Measurements from ENCODE around the gene DHDDS.

DHDDS gene

DNA sequence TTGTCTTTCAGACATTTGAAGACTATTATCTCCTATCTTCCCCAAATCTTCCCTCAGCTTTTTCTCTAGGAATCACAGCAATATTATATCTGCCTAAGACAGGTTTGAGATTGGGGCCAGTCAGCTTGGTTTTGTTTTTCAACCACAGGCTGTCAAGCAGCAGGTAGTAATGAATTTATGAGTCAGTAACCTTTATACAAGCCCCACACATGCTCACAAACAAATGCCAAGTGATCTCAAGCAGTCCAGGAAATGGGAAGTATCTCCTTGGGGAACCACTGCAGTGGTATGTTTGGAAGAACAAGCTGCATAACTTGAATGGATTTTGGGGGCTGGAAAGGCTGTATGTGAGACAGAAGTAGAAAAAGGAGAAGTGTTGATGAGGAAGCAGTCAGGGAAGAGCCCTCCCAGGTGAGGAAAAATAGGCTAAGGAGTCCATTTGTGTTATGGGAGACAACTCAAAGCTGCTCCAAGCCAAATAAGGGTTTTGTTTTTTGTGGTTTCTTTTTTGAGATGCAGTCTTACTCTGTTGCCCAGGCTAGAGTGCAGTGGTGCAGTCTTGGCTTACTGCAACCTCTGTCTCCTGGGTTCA, 2.1 kb downstream of the DHDDS start:
- TF ChIP-seq, protein P1, sequence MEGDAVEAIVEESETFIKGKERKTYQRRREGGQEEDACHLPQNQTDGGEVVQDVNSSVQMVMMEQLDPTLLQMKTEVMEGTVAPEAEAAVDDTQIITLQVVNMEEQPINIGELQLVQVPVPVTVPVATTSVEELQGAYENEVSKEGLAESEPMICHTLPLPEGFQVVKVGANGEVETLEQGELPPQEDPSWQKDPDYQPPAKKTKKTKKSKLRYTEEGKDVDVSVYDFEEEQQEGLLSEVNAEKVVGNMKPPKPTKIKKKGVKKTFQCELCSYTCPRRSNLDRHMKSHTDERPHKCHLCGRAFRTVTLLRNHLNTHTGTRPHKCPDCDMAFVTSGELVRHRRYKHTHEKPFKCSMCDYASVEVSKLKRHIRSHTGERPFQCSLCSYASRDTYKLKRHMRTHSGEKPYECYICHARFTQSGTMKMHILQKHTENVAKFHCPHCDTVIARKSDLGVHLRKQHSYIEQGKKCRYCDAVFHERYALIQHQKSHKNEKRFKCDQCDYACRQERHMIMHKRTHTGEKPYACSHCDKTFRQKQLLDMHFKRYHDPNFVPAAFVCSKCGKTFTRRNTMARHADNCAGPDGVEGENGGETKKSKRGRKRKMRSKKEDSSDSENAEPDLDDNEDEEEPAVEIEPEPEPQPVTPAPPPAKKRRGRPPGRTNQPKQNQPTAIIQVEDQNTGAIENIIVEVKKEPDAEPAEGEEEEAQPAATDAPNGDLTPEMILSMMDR (IDR thresholded peaks at IDR 0.05; ENCODE audit: extremely low read depth, insufficient read depth, missing control alignments), result no peak
- in situ Hi-C loops (cut with MboI; ENCODE audit: low pct_unique_long_range_greater_than_20kb, low sequenced_read_pairs, unreplicated experiment), result no loop called here
- DNase-seq (ENCODE audit: low spot score), result no peak

DNA sequence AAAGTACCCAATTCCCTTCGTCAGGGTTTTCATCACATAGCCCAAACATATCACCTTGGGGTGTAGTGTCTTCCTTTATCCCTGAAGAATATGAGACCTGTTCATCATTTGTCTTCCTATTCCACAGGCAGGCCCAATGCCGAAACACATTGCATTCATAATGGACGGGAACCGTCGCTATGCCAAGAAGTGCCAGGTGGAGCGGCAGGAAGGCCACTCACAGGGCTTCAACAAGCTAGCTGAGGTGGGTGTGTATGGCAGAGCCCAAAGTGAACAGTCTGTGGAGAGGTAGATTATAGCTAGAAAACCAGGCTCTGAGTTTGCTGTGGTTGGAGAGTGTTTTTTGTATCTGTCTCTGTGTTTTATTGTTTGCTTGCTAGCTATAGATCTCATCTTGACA, 5.9 kb downstream of the DHDDS start:
- no peak for DNase-seq (ENCODE audit: low spot score)
- TF ChIP-seq, protein P1 (IDR thresholded peaks at IDR 0.05; ENCODE audit: extremely low read depth, insufficient read depth, missing control alignments), result no peak

DNA sequence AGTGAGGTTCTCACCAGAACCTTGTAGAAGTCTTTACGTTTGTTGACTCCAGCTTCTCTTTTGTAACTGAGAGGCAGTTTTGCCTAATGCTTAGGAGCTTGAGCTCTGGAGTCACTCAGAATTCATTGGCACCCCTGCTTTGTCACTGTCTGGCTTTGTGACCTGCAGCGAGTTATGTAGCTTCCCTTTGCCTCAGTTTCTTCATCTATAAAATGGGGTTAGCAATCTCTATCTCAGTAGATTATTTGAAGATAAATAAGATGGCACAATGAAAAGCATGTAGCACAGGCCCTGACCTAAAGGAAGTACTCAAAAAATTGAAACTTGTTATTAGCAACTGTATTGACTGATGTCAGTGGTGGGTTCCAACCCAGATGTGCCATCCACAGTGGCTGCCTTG, 8.1 kb downstream of the DHDDS start:
- TF ChIP-seq, protein P1 (IDR thresholded peaks at IDR 0.05; ENCODE audit: extremely low read depth, insufficient read depth, missing control alignments), result no peak
- no peak for DNase-seq (ENCODE audit: low spot score)
- in situ Hi-C loops (cut with MboI; ENCODE audit: low pct_unique_long_range_greater_than_20kb, low sequenced_read_pairs, unreplicated experiment), result no loop called here

More for the DNA sequence above, 5.9 kb downstream of the DHDDS start:
- in situ Hi-C loops (cut with MboI; ENCODE audit: low pct_unique_long_range_greater_than_20kb, low sequenced_read_pairs, unreplicated experiment), result no loop called here

DNA sequence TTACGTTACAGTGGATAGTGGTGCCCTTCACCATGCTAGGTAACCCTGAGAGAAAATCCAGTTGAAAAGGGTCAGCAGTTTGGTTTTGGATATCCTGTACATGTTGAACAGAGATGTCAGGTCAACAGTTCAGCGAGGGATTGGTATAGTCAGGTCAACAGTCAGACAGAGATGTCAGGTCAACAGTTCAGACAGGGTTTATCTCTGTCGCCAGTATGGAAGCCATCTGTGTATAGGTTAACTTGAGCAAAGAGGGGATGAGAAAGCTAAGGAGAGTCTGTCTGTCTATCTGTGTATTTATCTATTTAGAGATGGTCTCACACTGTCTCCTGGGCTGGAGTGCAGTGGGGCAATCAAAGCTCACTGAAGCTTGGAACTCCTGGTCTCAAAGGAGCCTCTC, 17.7 kb downstream of the DHDDS start:
- DNase-seq (ENCODE audit: low spot score), result no peak
- TF ChIP-seq, protein P1 (IDR thresholded peaks at IDR 0.05; ENCODE audit: extremely low read depth, insufficient read depth, missing control alignments), result no peak
- in situ Hi-C loops (cut with MboI; ENCODE audit: low pct_unique_long_range_greater_than_20kb, low sequenced_read_pairs, unreplicated experiment), result no loop called here

DNA sequence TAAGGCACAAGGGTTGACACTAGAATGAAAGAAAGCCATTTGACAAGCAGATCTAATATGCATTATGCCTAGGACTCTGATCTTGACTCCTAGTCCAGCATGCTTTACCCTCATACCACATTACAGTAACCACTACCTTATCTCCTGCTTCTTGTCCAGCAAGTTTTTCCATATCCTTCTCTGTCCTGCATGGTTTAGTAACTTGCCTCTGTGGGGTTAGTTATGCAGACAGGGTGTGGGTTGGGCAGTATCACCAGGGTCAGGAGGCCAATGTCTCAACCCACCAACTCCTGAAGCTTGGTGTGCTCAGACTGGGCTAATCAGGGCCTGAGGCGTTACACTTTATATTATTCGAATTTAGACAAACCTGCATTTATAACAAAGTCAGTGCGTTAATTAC, 18.8 kb downstream of the DHDDS start:
- no peak for DNase-seq (ENCODE audit: low spot score)
- TF ChIP-seq, protein P1 (IDR thresholded peaks at IDR 0.05; ENCODE audit: extremely low read depth, insufficient read depth, missing control alignments), result no peak
- in situ Hi-C loops (cut with MboI; ENCODE audit: low pct_unique_long_range_greater_than_20kb, low sequenced_read_pairs, unreplicated experiment), result no loop called here

DNA sequence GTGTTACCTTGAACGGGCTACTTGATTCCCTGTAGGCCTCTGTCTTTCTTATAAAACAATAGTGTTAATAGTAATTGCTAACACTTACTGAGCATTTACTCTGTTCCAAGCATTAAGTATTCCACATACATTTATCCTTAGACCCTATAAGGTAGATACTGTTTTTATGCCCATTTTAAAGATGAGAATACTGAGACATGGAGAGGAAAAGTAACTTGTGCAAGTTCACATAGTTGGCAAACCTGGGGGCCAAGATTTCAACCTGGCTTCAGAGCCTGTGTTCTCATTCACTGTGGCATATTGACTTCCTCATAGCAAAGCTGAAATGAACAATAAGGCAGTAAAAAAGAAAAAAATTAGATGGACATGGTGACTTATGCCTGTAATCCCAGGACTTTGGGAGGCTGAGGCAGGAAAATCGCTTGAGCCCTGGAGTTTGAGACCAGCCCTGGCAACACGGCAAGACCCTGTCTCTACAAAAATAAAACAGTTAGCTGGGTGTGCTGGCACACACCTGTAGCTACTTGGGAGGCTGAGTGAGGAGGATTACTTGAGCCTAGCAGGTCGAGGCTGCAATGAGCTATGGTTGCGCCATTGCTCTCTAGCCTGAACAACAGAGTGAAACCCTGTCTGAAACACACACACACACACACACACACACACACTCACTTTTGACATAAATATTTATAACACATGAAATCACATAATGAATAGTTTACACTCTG, 20.5 kb downstream of the DHDDS start:
- no peak for DNase-seq (ENCODE audit: low spot score)
- in situ Hi-C loops (cut with MboI; ENCODE audit: low pct_unique_long_range_greater_than_20kb, low sequenced_read_pairs, unreplicated experiment), result no loop called here
- TF ChIP-seq, protein P1 (IDR thresholded peaks at IDR 0.05; ENCODE audit: extremely low read depth, insufficient read depth, missing control alignments), result no peak

Measured in GM13977 (cell line).